H9 (cell line): ENCODE data around the gene PGBD4. TPM values are rescaled to one million over a fixed set of nuclear protein-coding genes. Genes with fewer than 3 reads are reported as not detected.

ENCODE experiments used
- DNase-seq: peaks from one replicate; pipeline ENCODE4 v3.0.0-alpha.2; 2017
- H2AFZ ChIP-seq: one replicate; pipeline ENCODE4 v1.6.1; 2013; ENCODE audit warnings: mild to moderate bottlenecking, low read length, control low read depth, moderate library complexity
- H2AK5ac ChIP-seq: 2 replicates; pipeline ENCODE4 v1.6.1; 2013; ENCODE audit warnings: low read length, control low read depth, mixed read lengths; ENCODE audit not compliant: insufficient read length
- H2BK120ac ChIP-seq: one replicate; pipeline ENCODE4 v1.6.1; 2013; ENCODE audit warnings: low read depth, mild to moderate bottlenecking, low read length, control low read depth, inconsistent platforms; ENCODE audit not compliant: poor library complexity, severe bottlenecking
- H2BK12ac ChIP-seq: 2 replicates; pipeline ENCODE4 v1.6.1; 2013; ENCODE audit warnings: low read length, control low read depth, mixed read lengths, low read depth; ENCODE audit not compliant: insufficient read length
- H2BK15ac ChIP-seq: 2 replicates; pipeline ENCODE4 v1.6.1; 2013; ENCODE audit warnings: low read depth, low read length, control low read depth
- H2BK20ac ChIP-seq: one replicate; pipeline ENCODE4 v1.6.1; 2013; ENCODE audit warnings: low read depth, mild to moderate bottlenecking, low read length, control low read depth, inconsistent platforms; ENCODE audit not compliant: poor library complexity, severe bottlenecking
- H2BK5ac ChIP-seq: 2 replicates; pipeline ENCODE4 v1.6.1; 2013; ENCODE audit warnings: low read length, control low read depth, mixed read lengths; ENCODE audit not compliant: insufficient read length
- H3K14ac ChIP-seq: 2 replicates; pipeline ENCODE4 v1.6.1; 2013; ENCODE audit warnings: low read length, control low read depth; ENCODE audit not compliant: insufficient read depth
- H3K18ac ChIP-seq: 2 replicates; pipeline ENCODE4 v1.6.1; 2013; ENCODE audit warnings: low read depth, mild to moderate bottlenecking, mixed read lengths, low read length, control low read depth; ENCODE audit not compliant: insufficient read length
- H3K23ac ChIP-seq: 2 replicates; pipeline ENCODE4 v1.6.1; 2013; ENCODE audit warnings: low read length, control low read depth, mixed read lengths, low read depth; ENCODE audit not compliant: insufficient read length
- H3K23me2 ChIP-seq: 2 replicates; pipeline ENCODE4 v1.6.1; 2013; ENCODE audit warnings: low read depth, mild to moderate bottlenecking, mixed read lengths, low read length, control low read depth; ENCODE audit not compliant: insufficient read length, poor library complexity, severe bottlenecking
- H3K27ac ChIP-seq: 2 replicates; pipeline ENCODE4 v1.5.1; 2013; ENCODE audit warnings: low read length, control low read depth, mixed read lengths, low read depth; ENCODE audit not compliant: insufficient read length
- H3K27me3 ChIP-seq: 2 replicates; pipeline ENCODE4 v1.6.1; 2013; ENCODE audit warnings: low read length, control low read depth, inconsistent platforms; ENCODE audit not compliant: insufficient read depth
- H3K4ac ChIP-seq: 2 replicates; pipeline ENCODE4 v1.6.1; 2013; ENCODE audit warnings: low read depth, mild to moderate bottlenecking, control low read depth, inconsistent platforms, low read length, moderate library complexity
- H3K4me1 ChIP-seq: 2 replicates; pipeline ENCODE4 v1.6.1; 2013; ENCODE audit warnings: low read length, control low read depth, inconsistent platforms; ENCODE audit not compliant: insufficient read depth
- H3K4me2 ChIP-seq: 2 replicates; pipeline ENCODE4 v1.6.1; 2013; ENCODE audit warnings: low read length, control low read depth, mixed read lengths; ENCODE audit not compliant: insufficient read length, insufficient read depth
- H3K56ac ChIP-seq: 2 replicates; pipeline ENCODE4 v1.6.1; 2013; ENCODE audit warnings: low read depth, mild to moderate bottlenecking, mixed read lengths, low read length, control low read depth; ENCODE audit not compliant: insufficient read length
- H3K79me1 ChIP-seq: 2 replicates; pipeline ENCODE4 v1.6.1; 2013; ENCODE audit warnings: low read depth, mild to moderate bottlenecking, moderate library complexity, low read length, control low read depth, inconsistent platforms; ENCODE audit not compliant: insufficient read depth, poor library complexity, severe bottlenecking
- H3K79me2 ChIP-seq: 2 replicates; pipeline ENCODE4 v1.6.1; 2013; ENCODE audit warnings: low read length, control low read depth, inconsistent platforms; ENCODE audit not compliant: insufficient read depth
- H3K9ac ChIP-seq: 2 replicates; pipeline ENCODE4 v1.6.1; 2013; ENCODE audit warnings: low read length, control low read depth, mixed read lengths; ENCODE audit not compliant: insufficient read length; ENCODE audit errors: extremely low read depth
- H3K9me3 ChIP-seq: one replicate; pipeline ENCODE4 v1.6.1; 2013; ENCODE audit warnings: low read depth, low read length, inconsistent platforms; ENCODE audit not compliant: control insufficient read depth
- H3T11ph ChIP-seq: one replicate; pipeline ENCODE4 v1.6.1; 2013; ENCODE audit warnings: mild to moderate bottlenecking, low read length, control low read depth, inconsistent platforms
- H4K20me1 ChIP-seq: one replicate; pipeline ENCODE4 v1.6.1; 2013; ENCODE audit not compliant: control insufficient read depth, insufficient read length, insufficient read depth
- H4K5ac ChIP-seq: 2 replicates; pipeline ENCODE4 v1.6.1; 2013; ENCODE audit warnings: low read depth, mild to moderate bottlenecking, mixed read lengths, low read length, control low read depth; ENCODE audit not compliant: insufficient read length
- H4K8ac ChIP-seq: replicated peaks from 2 replicates; pipeline ENCODE4 v1.6.1; 2013; ENCODE audit warnings: low read length, control low read depth, mixed read lengths, low read depth; ENCODE audit not compliant: insufficient read length
- H4K91ac ChIP-seq: 2 replicates; pipeline ENCODE4 v1.6.1; 2013; ENCODE audit warnings: low read depth, mild to moderate bottlenecking, moderate library complexity, mixed read lengths, low read length, control low read depth; ENCODE audit not compliant: insufficient read length
- H3K27ac Mint-ChIP-seq, 3 experiments: 2 replicates in 2 of 3; 3 replicates in 1 of 3; pipeline ENCODE4 v1.8.0; 2020 to 2021; ENCODE audit warnings: mixed read lengths in 3 of 3, mild to moderate bottlenecking in 1 of 3, moderate library complexity in 1 of 3
- H3K27me3 Mint-ChIP-seq: 2 replicates; pipeline ENCODE4 v1.8.0; 2021; ENCODE audit warnings: low read depth, mild to moderate bottlenecking, moderate library complexity, mixed read lengths
- H3K36me3 Mint-ChIP-seq, 3 experiments: 2 replicates in 2 of 3; 3 replicates in 1 of 3; pipeline ENCODE4 v1.8.0; 2020 to 2021; ENCODE audit warnings: low read depth in 3 of 3, mixed read lengths in 3 of 3; ENCODE audit not compliant: insufficient read depth in 1 of 3
- H3K4me1 Mint-ChIP-seq, 2 experiments: 2 replicates each; pipeline ENCODE4 v1.8.0; 2020; ENCODE audit warnings: mixed read lengths in 2 of 2
- H3K4me3 Mint-ChIP-seq, 2 experiments: 2 replicates in 1 of 2; 3 replicates in 1 of 2; pipeline ENCODE4 v1.8.0; 2020 to 2021; ENCODE audit warnings: mild to moderate bottlenecking in 2 of 2, mixed read lengths in 2 of 2, moderate library complexity in 1 of 2
- H3K9me3 Mint-ChIP-seq, 2 experiments: 2 replicates in 1 of 2; 3 replicates in 1 of 2; pipeline ENCODE4 v1.8.0; 2020; ENCODE audit warnings: mild to moderate bottlenecking in 2 of 2, mixed read lengths in 2 of 2, moderate library complexity in 1 of 2
- CTCF ChIP-seq: fragments of 200-600 bp; sonication (generic); conservative IDR thresholded peaks from 3 replicates; pipeline ENCODE4 v1.8.0; 2021; ENCODE audit warnings: antibody characterized with exemption, mild to moderate bottlenecking
- WGBS: extraction: QIAGEN DNeasy Blood & Tissue Kit; methylation state at CpG from one replicate; pipeline ENCODE4 v1.1.7; 2013; ENCODE audit warnings: missing lambda C conversion rate, low lambda C conversion rate, mixed read lengths; ENCODE audit not compliant: insufficient read length; ENCODE audit errors: extremely low coverage; 5-methylcytosine and 5-hydroxymethylcytosine counted together
- total RNA-seq: library from RNA; stranded (reverse); gene quantifications from 2 replicates; pipeline ENCODE4 v1.2.1, GENCODE V29; 2021

Gene PGBD4
- total RNA-seq, 1 experiment from 2014 or later, result 1.2 TPM

GRCh38 chr15:34109797-34110663 lies 8.1 kb downstream of the PGBD4 start:
- Histone ChIP-seq H3K79me2 (no peaks in the 10 kb centered on the region), H3K4ac (no peak overlapping the region), H3K27ac (no peak overlapping the region), H3K9me3 (no peaks in the 10 kb centered on the region), H3K23ac (no peak overlapping the region), H2AFZ (no peak overlapping the region), H2BK12ac (no peak overlapping the region), H3K23me2 (no peaks in the 10 kb centered on the region), H3K4me1 (no peaks in the 10 kb centered on the region), H3K14ac (no peak overlapping the region), H3K27me3 (no peaks in the 10 kb centered on the region), H3T11ph (no peak overlapping the region), H2BK20ac (no peak overlapping the region), H2BK5ac (no peak overlapping the region), H3K56ac (no peak overlapping the region), H3K79me1 (no peaks in the 10 kb centered on the region), H2BK120ac (no peak overlapping the region), H2BK15ac (no peak overlapping the region), H3K9ac (no peak overlapping the region), H4K5ac (no peak overlapping the region), H3K18ac (no peak overlapping the region), H4K8ac (no peak overlapping the region), H4K91ac (no peak overlapping the region), H4K20me1 (no peaks in the 10 kb centered on the region), H3K4me2 (no peak overlapping the region), H2AK5ac (no peak overlapping the region)
- peaks cover 6 to 8% of the 10 kb centered on the region in 2 experiments for H3K4me1 Mint-ChIP-seq
- H3K9me3 Mint-ChIP-seq, result no peaks in the 10 kb centered on the region
- no peaks in the 10 kb centered on the region; the same call in 1 of the 2 replicates for H3K27me3 Mint-ChIP-seq
- peak; percentile 82 for TF ChIP-seq CTCF
- H3K4me3 Mint-ChIP-seq, result no peak overlapping the region
- no peak overlapping the region for H3K27ac Mint-ChIP-seq
- no CpG with 5 or more reads among the region's 5 CpGs for WGBS
- DNase-seq, result no peak
- no peaks in the 10 kb centered on the region for H3K36me3 Mint-ChIP-seq
